Right lobe of liver (tissue), 4 donors: ENCODE data around the gene HUS1B.

Experiments used
- CTCF ChIP-seq, 4 donors: fragments of 200-600 bp in 3 of 4; fragments of 450-650 bp in 1 of 4; IDR thresholded peaks; one replicate each; pipeline versions ENCODE4 v1.5.1 to v1.8.0; 2016 to 2022; ENCODE audit warnings: antibody characterized with exemption in 4 of 4, mild to moderate bottlenecking in 2 of 4
- POLR2A ChIP-seq: fragments of 450-650 bp; IDR thresholded peaks from one replicate; pipeline ENCODE4 v1.6.1; 2017; ENCODE audit warnings: antibody characterized with exemption, mild to moderate bottlenecking
- donor health status: DM: no; HTN: no; CAD: no.
- donor health status: DM: no; HTN: no; CAD: no.
- donor health status: DM: no; HTN: yes; CAD: no.

GRCh38 chr6:658244-658643, 1.3 kb upstream of the HUS1B start:
- TF ChIP-seq CTCF (IDR thresholded peaks at IDR 0.05) (no peak), POLR2A (no peak)
